Fibroblast of peridontal ligament (primary cell): ENCODE measurements around the gene ZSWIM6.

Source experiments
- DNase-seq: peaks from one replicate; pipeline ENCODE4 v3.0.0-alpha.2; 2010; ENCODE audit errors: extremely low read depth

Gene ZSWIM6

GRCh38 chr5:61595426-61595825 lies 263.4 kb downstream of the ZSWIM6 start:
- DNase-seq, result no peak
